H9 (cell line): ENCODE results near the gene TNFRSF4. TPM values are rescaled to one million over a fixed set of nuclear protein-coding genes. Genes with fewer than 3 reads are reported as not detected.

Experiments used
- DNase-seq: peaks from one replicate; pipeline ENCODE4 v3.0.0-alpha.2; 2017
- H2AFZ ChIP-seq: one replicate; pipeline ENCODE4 v1.6.1; 2013; ENCODE audit warnings: mild to moderate bottlenecking, low read length, control low read depth, moderate library complexity
- H2AK5ac ChIP-seq: 2 replicates; pipeline ENCODE4 v1.6.1; 2013; ENCODE audit warnings: low read length, control low read depth, mixed read lengths; ENCODE audit not compliant: insufficient read length
- H2BK120ac ChIP-seq: one replicate; pipeline ENCODE4 v1.6.1; 2013; ENCODE audit warnings: low read depth, mild to moderate bottlenecking, low read length, control low read depth, inconsistent platforms; ENCODE audit not compliant: poor library complexity, severe bottlenecking
- H2BK12ac ChIP-seq: 2 replicates; pipeline ENCODE4 v1.6.1; 2013; ENCODE audit warnings: low read length, control low read depth, mixed read lengths, low read depth; ENCODE audit not compliant: insufficient read length
- H2BK15ac ChIP-seq: 2 replicates; pipeline ENCODE4 v1.6.1; 2013; ENCODE audit warnings: low read depth, low read length, control low read depth
- H2BK20ac ChIP-seq: one replicate; pipeline ENCODE4 v1.6.1; 2013; ENCODE audit warnings: low read depth, mild to moderate bottlenecking, low read length, control low read depth, inconsistent platforms; ENCODE audit not compliant: poor library complexity, severe bottlenecking
- H2BK5ac ChIP-seq: 2 replicates; pipeline ENCODE4 v1.6.1; 2013; ENCODE audit warnings: low read length, control low read depth, mixed read lengths; ENCODE audit not compliant: insufficient read length
- H3K14ac ChIP-seq: 2 replicates; pipeline ENCODE4 v1.6.1; 2013; ENCODE audit warnings: low read length, control low read depth; ENCODE audit not compliant: insufficient read depth
- H3K18ac ChIP-seq: 2 replicates; pipeline ENCODE4 v1.6.1; 2013; ENCODE audit warnings: low read depth, mild to moderate bottlenecking, mixed read lengths, low read length, control low read depth; ENCODE audit not compliant: insufficient read length
- H3K23ac ChIP-seq: 2 replicates; pipeline ENCODE4 v1.6.1; 2013; ENCODE audit warnings: low read length, control low read depth, mixed read lengths, low read depth; ENCODE audit not compliant: insufficient read length
- H3K23me2 ChIP-seq: 2 replicates; pipeline ENCODE4 v1.6.1; 2013; ENCODE audit warnings: low read depth, mild to moderate bottlenecking, mixed read lengths, low read length, control low read depth; ENCODE audit not compliant: insufficient read length, poor library complexity, severe bottlenecking
- H3K27ac ChIP-seq: 2 replicates; pipeline ENCODE4 v1.5.1; 2013; ENCODE audit warnings: low read length, control low read depth, mixed read lengths, low read depth; ENCODE audit not compliant: insufficient read length
- H3K27me3 ChIP-seq: 2 replicates; pipeline ENCODE4 v1.6.1; 2013; ENCODE audit warnings: low read length, control low read depth, inconsistent platforms; ENCODE audit not compliant: insufficient read depth
- H3K4ac ChIP-seq: 2 replicates; pipeline ENCODE4 v1.6.1; 2013; ENCODE audit warnings: low read depth, mild to moderate bottlenecking, control low read depth, inconsistent platforms, low read length, moderate library complexity
- H3K4me1 ChIP-seq: 2 replicates; pipeline ENCODE4 v1.6.1; 2013; ENCODE audit warnings: low read length, control low read depth, inconsistent platforms; ENCODE audit not compliant: insufficient read depth
- H3K4me2 ChIP-seq: 2 replicates; pipeline ENCODE4 v1.6.1; 2013; ENCODE audit warnings: low read length, control low read depth, mixed read lengths; ENCODE audit not compliant: insufficient read length, insufficient read depth
- H3K56ac ChIP-seq: 2 replicates; pipeline ENCODE4 v1.6.1; 2013; ENCODE audit warnings: low read depth, mild to moderate bottlenecking, mixed read lengths, low read length, control low read depth; ENCODE audit not compliant: insufficient read length
- H3K79me1 ChIP-seq: 2 replicates; pipeline ENCODE4 v1.6.1; 2013; ENCODE audit warnings: low read depth, mild to moderate bottlenecking, moderate library complexity, low read length, control low read depth, inconsistent platforms; ENCODE audit not compliant: insufficient read depth, poor library complexity, severe bottlenecking
- H3K79me2 ChIP-seq: 2 replicates; pipeline ENCODE4 v1.6.1; 2013; ENCODE audit warnings: low read length, control low read depth, inconsistent platforms; ENCODE audit not compliant: insufficient read depth
- H3K9ac ChIP-seq: 2 replicates; pipeline ENCODE4 v1.6.1; 2013; ENCODE audit warnings: low read length, control low read depth, mixed read lengths; ENCODE audit not compliant: insufficient read length; ENCODE audit errors: extremely low read depth
- H3K9me3 ChIP-seq: one replicate; pipeline ENCODE4 v1.6.1; 2013; ENCODE audit warnings: low read depth, low read length, inconsistent platforms; ENCODE audit not compliant: control insufficient read depth
- H3T11ph ChIP-seq: one replicate; pipeline ENCODE4 v1.6.1; 2013; ENCODE audit warnings: mild to moderate bottlenecking, low read length, control low read depth, inconsistent platforms
- H4K20me1 ChIP-seq: one replicate; pipeline ENCODE4 v1.6.1; 2013; ENCODE audit not compliant: control insufficient read depth, insufficient read length, insufficient read depth
- H4K5ac ChIP-seq: 2 replicates; pipeline ENCODE4 v1.6.1; 2013; ENCODE audit warnings: low read depth, mild to moderate bottlenecking, mixed read lengths, low read length, control low read depth; ENCODE audit not compliant: insufficient read length
- H4K8ac ChIP-seq: replicated peaks from 2 replicates; pipeline ENCODE4 v1.6.1; 2013; ENCODE audit warnings: low read length, control low read depth, mixed read lengths, low read depth; ENCODE audit not compliant: insufficient read length
- H4K91ac ChIP-seq: 2 replicates; pipeline ENCODE4 v1.6.1; 2013; ENCODE audit warnings: low read depth, mild to moderate bottlenecking, moderate library complexity, mixed read lengths, low read length, control low read depth; ENCODE audit not compliant: insufficient read length
- H3K27ac Mint-ChIP-seq, 3 experiments: 2 replicates in 2 of 3; 3 replicates in 1 of 3; pipeline ENCODE4 v1.8.0; 2020 to 2021; ENCODE audit warnings: mixed read lengths in 3 of 3, mild to moderate bottlenecking in 1 of 3, moderate library complexity in 1 of 3
- H3K27me3 Mint-ChIP-seq: 2 replicates; pipeline ENCODE4 v1.8.0; 2021; ENCODE audit warnings: low read depth, mild to moderate bottlenecking, moderate library complexity, mixed read lengths
- H3K36me3 Mint-ChIP-seq, 3 experiments: 2 replicates in 2 of 3; 3 replicates in 1 of 3; pipeline ENCODE4 v1.8.0; 2020 to 2021; ENCODE audit warnings: low read depth in 3 of 3, mixed read lengths in 3 of 3; ENCODE audit not compliant: insufficient read depth in 1 of 3
- H3K4me1 Mint-ChIP-seq, 2 experiments: 2 replicates each; pipeline ENCODE4 v1.8.0; 2020; ENCODE audit warnings: mixed read lengths in 2 of 2
- H3K4me3 Mint-ChIP-seq, 2 experiments: 2 replicates in 1 of 2; 3 replicates in 1 of 2; pipeline ENCODE4 v1.8.0; 2020 to 2021; ENCODE audit warnings: mild to moderate bottlenecking in 2 of 2, mixed read lengths in 2 of 2, moderate library complexity in 1 of 2
- H3K9me3 Mint-ChIP-seq, 2 experiments: 2 replicates in 1 of 2; 3 replicates in 1 of 2; pipeline ENCODE4 v1.8.0; 2020; ENCODE audit warnings: mild to moderate bottlenecking in 2 of 2, mixed read lengths in 2 of 2, moderate library complexity in 1 of 2
- CTCF ChIP-seq: fragments of 200-600 bp; sonication (generic); conservative IDR thresholded peaks from 3 replicates; pipeline ENCODE4 v1.8.0; 2021; ENCODE audit warnings: antibody characterized with exemption, mild to moderate bottlenecking
- WGBS: extraction: QIAGEN DNeasy Blood & Tissue Kit; methylation state at CpG from one replicate; pipeline ENCODE4 v1.1.7; 2013; ENCODE audit warnings: missing lambda C conversion rate, low lambda C conversion rate, mixed read lengths; ENCODE audit not compliant: insufficient read length; ENCODE audit errors: extremely low coverage; 5-methylcytosine and 5-hydroxymethylcytosine counted together
- total RNA-seq: library from RNA; stranded (reverse); gene quantifications from 2 replicates; pipeline ENCODE4 v1.2.1, GENCODE V29; 2021

TNFRSF4 gene
- total RNA-seq, 1 experiment from 2014 or later = 0.24 TPM

- no CpG with 5 or more reads among the region's 23 CpGs for WGBS
- H3K9me3 Mint-ChIP-seq = no peaks in the 10 kb centered on the region
- Histone ChIP-seq H3K9ac (no peak overlapping the region), H2BK5ac (no peak overlapping the region), H3K4me2 (no peak overlapping the region), H3K14ac (no peak overlapping the region), H3K23ac (no peak overlapping the region), H2BK120ac (no peak overlapping the region), H3K56ac (no peak overlapping the region), H3K4me1 (no peaks in the 10 kb centered on the region), H3K9me3 (no peaks in the 10 kb centered on the region), H3K27me3 (no peaks in the 10 kb centered on the region), H3K18ac (no peak overlapping the region), H2BK12ac (no peak overlapping the region), H2AFZ (no peak overlapping the region), H3K27ac (no peak overlapping the region), H4K91ac (no peak overlapping the region), H3K23me2 (no peaks in the 10 kb centered on the region), H2BK15ac (no peak overlapping the region), H2AK5ac (no peak overlapping the region), H4K20me1 (no peaks in the 10 kb centered on the region), H4K5ac (no peak overlapping the region), H4K8ac (no peak overlapping the region), H3K4ac (no peak overlapping the region), H3K79me2 (no peaks in the 10 kb centered on the region), H2BK20ac (no peak overlapping the region), H3K79me1 (no peaks in the 10 kb centered on the region), H3T11ph (no peak overlapping the region)
- H3K4me1 Mint-ChIP-seq = no peaks in the 10 kb centered on the region
- no peak overlapping the region for H3K27ac Mint-ChIP-seq
- H3K36me3 Mint-ChIP-seq = no peaks in the 10 kb centered on the region
- peaks cover 15% of the 10 kb centered on the region for H3K27me3 Mint-ChIP-seq
- no peak for DNase-seq
- TF ChIP-seq CTCF = no peak
- H3K4me3 Mint-ChIP-seq = no peak overlapping the region
These were observed 31.3 kb upstream of the TNFRSF4 start for GRCh38 chr1:1245178-1245816.
